SK-N-SH (cell line): ENCODE results near the gene CRIP1. TPM values are rescaled to one million over a fixed set of nuclear protein-coding genes. Genes with fewer than 3 reads are reported as not detected.

Source experiments
- CTCF ChIA-PET: fragments of 300-600, 350-600 bp; formaldehyde crosslinking; extraction: SDS; loops from one replicate; lab custom pipeline; 2021; lab: Yijun Ruan, JAX
- POLR2A ChIA-PET: fragments of 350-600 bp; sonication (Branson Sonifier 250); formaldehyde crosslinking; extraction: SDS; loops from one replicate; lab custom pipeline; 2020; ENCODE audit warnings: antibody characterized with exemption, inconsistent platforms; lab: Yijun Ruan, JAX
- DNase-seq: peaks from one replicate; pipeline ENCODE4 v3.0.0; 2012
- H2AFZ ChIP-seq: fragments of 200-600 bp; sonication (generic); 2 replicates; pipeline ENCODE4 v1.8.1; 2016; ENCODE audit warnings: antibody characterized with exemption, mild to moderate bottlenecking, low read depth
- H3F3A ChIP-seq: fragments of 200-600 bp; sonication (generic); replicated peaks from 2 replicates; pipeline ENCODE3; 2016; ENCODE audit warnings: antibody characterized with exemption, mild to moderate bottlenecking; ENCODE audit not compliant: insufficient read depth
- H3K27ac ChIP-seq, 2 experiments: fragments of 200-500 bp in 1 of 2; fragments of 200-600 bp in 1 of 2; sonication (Bioruptor generic) in 1 of 2; sonication (generic), shearing (Covaris generic) in 1 of 2; 2 replicates each; pipeline versions ENCODE4 v1.5.1 to v1.6.1; 2014 to 2016; ENCODE audit warnings: low read depth in 2 of 2, inconsistent platforms in 1 of 2, low read length in 1 of 2, mild to moderate bottlenecking in 1 of 2, mixed read lengths in 1 of 2
- H3K27me3 ChIP-seq: fragments of 200-600 bp; sonication (generic), shearing (Covaris generic); 2 replicates; pipeline ENCODE4 v1.6.1; 2016; ENCODE audit warnings: mixed run types; ENCODE audit not compliant: insufficient read depth
- H3K36me3 ChIP-seq, 2 experiments: fragments of 200-500 bp in 1 of 2; fragments of 200-600 bp in 1 of 2; sonication (Bioruptor generic) in 1 of 2; sonication (generic) in 1 of 2; replicated peaks in 1 of 2; 2 replicates each; pipeline versions ENCODE3 to v1.5.1; 2014 to 2016; ENCODE audit warnings: low read length in 1 of 2, mild to moderate bottlenecking in 1 of 2; ENCODE audit not compliant: insufficient read depth in 2 of 2, control insufficient read depth in 1 of 2
- H3K4me1 ChIP-seq, 2 experiments: fragments of 200-500 bp in 1 of 2; fragments of 200-600 bp in 1 of 2; sonication (Bioruptor generic) in 1 of 2; sonication (generic), shearing (Covaris generic) in 1 of 2; 2 replicates each; pipeline versions ENCODE4 v1.5.1 to v1.6.1; 2014 to 2016; ENCODE audit warnings: low read depth in 1 of 2, low read length in 1 of 2, mixed run types in 1 of 2; ENCODE audit not compliant: insufficient read depth in 2 of 2, control insufficient read depth in 1 of 2
- H3K4me2 ChIP-seq: fragments of 200-600 bp; sonication (generic), shearing (Covaris generic); 2 replicates; pipeline ENCODE4 v1.6.1; 2017; ENCODE audit warnings: mixed run types
- H3K4me3 ChIP-seq, 2 experiments: fragments of 200-500 bp in 1 of 2; fragments of 200-600 bp in 1 of 2; sonication (Bioruptor generic) in 1 of 2; sonication (generic), shearing (Covaris generic) in 1 of 2; 2 replicates each; pipeline versions ENCODE4 v1.5.1 to v1.8.1; 2014 to 2016; ENCODE audit warnings: low read depth in 2 of 2, inconsistent platforms in 1 of 2, low read length in 1 of 2, mild to moderate bottlenecking in 1 of 2, mixed read lengths in 1 of 2, moderate library complexity in 1 of 2
- H3K79me2 ChIP-seq: fragments of 200-600 bp; sonication (generic); 2 replicates; pipeline ENCODE4 v1.8.1; 2017; ENCODE audit warnings: mild to moderate bottlenecking; ENCODE audit not compliant: insufficient read depth
- H3K9ac ChIP-seq: fragments of 200-600 bp; sonication (generic); 2 replicates; pipeline ENCODE4 v1.6.1; 2017; ENCODE audit warnings: mixed run types
- H3K9me2 ChIP-seq: fragments of 200-600 bp; sonication (generic); 2 replicates; pipeline ENCODE4 v1.6.1; 2017; ENCODE audit warnings: mixed run types
- H3K9me3 ChIP-seq: fragments of 200-600 bp; sonication (generic); 2 replicates; pipeline ENCODE4 v1.6.1; 2017; ENCODE audit warnings: mixed run types, mild to moderate bottlenecking, moderate library complexity
- H4K20me1 ChIP-seq: fragments of 200-600 bp; sonication (generic); 2 replicates; pipeline ENCODE4 v1.6.1; 2017; ENCODE audit warnings: mild to moderate bottlenecking, mixed run types; ENCODE audit not compliant: insufficient read depth
- CTCF ChIP-seq: fragments of 200-600 bp; sonication (generic); IDR thresholded peaks from 2 replicates; pipeline ENCODE4 v1.6.1; 2017; ENCODE audit warnings: antibody characterized with exemption, mild to moderate bottlenecking, moderate library complexity
- ELF1 ChIP-seq: IDR thresholded peaks from 2 replicates; pipeline ENCODE4 v1.4.0; 2012
- GABPA ChIP-seq: IDR thresholded peaks from 2 replicates; pipeline ENCODE4 v1.4.0; 2012; ENCODE audit warnings: low read depth, mild to moderate bottlenecking
- IRF3 ChIP-seq: fragments of 150-350 bp; IDR thresholded peaks from 2 replicates; pipeline ENCODE4 v1.6.1; 2016; ENCODE audit warnings: mild to moderate bottlenecking, low read depth, low read length
- MEF2A ChIP-seq: IDR thresholded peaks from 2 replicates; pipeline ENCODE4 v1.4.0; 2012; ENCODE audit warnings: low read depth, borderline replicate concordance
- NRF1 ChIP-seq: IDR thresholded peaks from 2 replicates; pipeline ENCODE4 v1.6.1; 2012; ENCODE audit warnings: low read depth, mild to moderate bottlenecking, low read length
- RAD21 ChIP-seq: IDR thresholded peaks from 2 replicates; pipeline ENCODE4 v1.6.1; 2012; ENCODE audit warnings: mild to moderate bottlenecking, low read length
- REST ChIP-seq: IDR thresholded peaks from 2 replicates; pipeline ENCODE4 v1.6.1; 2012; ENCODE audit warnings: mild to moderate bottlenecking, low read depth, low read length, moderate library complexity
- RXRA ChIP-seq: IDR thresholded peaks from 2 replicates; pipeline ENCODE4 v1.4.0; 2012; ENCODE audit warnings: low read depth, mild to moderate bottlenecking, borderline replicate concordance
- SIN3A ChIP-seq: IDR thresholded peaks from 2 replicates; pipeline ENCODE4 v1.6.1; 2012; ENCODE audit warnings: low read depth, mild to moderate bottlenecking, low read length, moderate library complexity, borderline replicate concordance
- SMC3 ChIP-seq: IDR thresholded peaks from 2 replicates; pipeline ENCODE4 v1.6.1; 2012; ENCODE audit warnings: low read depth, low read length, improper control_type of control experiment
- USF1 ChIP-seq: IDR thresholded peaks from 2 replicates; pipeline ENCODE4 v1.4.0; 2012; ENCODE audit warnings: low read depth, borderline replicate concordance
- USF2 ChIP-seq: fragments of 150-350 bp; IDR thresholded peaks from 2 replicates; pipeline ENCODE4 v1.6.1; 2017; ENCODE audit warnings: antibody characterized with exemption, low read length, low read depth, borderline replicate concordance
- ZBTB33 ChIP-seq: IDR thresholded peaks from 2 replicates; pipeline ENCODE4 v1.4.0; 2012; ENCODE audit warnings: low read depth, borderline replicate concordance
- WGBS: methylation state at CpG from one replicate; pipeline ENCODE4 v1.1.6; 2017; ENCODE audit warnings: low lambda C conversion rate; 5-methylcytosine and 5-hydroxymethylcytosine counted together
- polyA plus RNA-seq, 3 experiments: library from polyadenylated mRNA; depleted of rRNA; stranded (reverse); fragments of >200 nt; gene quantifications; 2 replicates each; pipeline ENCODE4 v1.2.3, GENCODE V29; 2012

CRIP1 gene
- polyA plus RNA-seq, 1 of the 3 experiments (the other 2 are of a cell fraction), result 0.72 TPM

GRCh38 chr14:105493921-105494605 is 7.4 kb downstream of the CRIP1 start:
- 91% methylated on average over 6 of the region's 16 CpGs for WGBS
- DNase-seq, result no peak
- CTCF ChIA-PET, result interaction anchor here (1.8 to 5.9 kb wide), 3 partner anchors 10 to 125 kb away, joined by 5 to 135 read pairs (median 61); partner anchors contain the start of gene TMEM121
- Histone ChIP-seq H3K36me3 (no peaks in the 10 kb centered on the region), H3K9ac (no peak overlapping the region), H3F3A (no peaks in the 10 kb centered on the region), H3K27ac (no peak overlapping the region), H3K4me3 (no peak overlapping the region), H3K9me3 (no peaks in the 10 kb centered on the region), H3K27me3 (no peaks in the 10 kb centered on the region), H3K4me2 (no peak overlapping the region), H2AFZ (no peak overlapping the region)
- TF ChIP-seq USF2 (no peak), NRF1 (no peak), MEF2A (no peak), CTCF (no peak)
- TF ChIP-seq, all 33 proteins: peak for 0
- Histone ChIP-seq H4K20me1 (peaks cover 11% of the 10 kb centered on the region; the same call in 1 of the 2 replicates), H3K79me2 (peaks cover 13% of the 10 kb centered on the region; the same call in 1 of the 2 replicates), H3K9me2 (no peaks in the 10 kb centered on the region), H3K4me1 (peaks cover 5 to 16% of the 10 kb centered on the region in 2 experiments; a peak in 2 of 4 replicates)
- POLR2A ChIA-PET, result no interaction called here

GRCh38 chr14:105494606-105494929 is 7.9 kb downstream of the CRIP1 start:
- POLR2A ChIA-PET, result no interaction called here
- TF ChIP-seq REST (no peak), ZBTB33 (no peak), USF2 (no peak), ELF1 (no peak), SMC3 (no peak), SIN3A (no peak), RXRA (no peak), USF1 (no peak), RAD21 (no peak), IRF3 (no peak), GABPA (no peak)

More at GRCh38 chr14:105494606-105494929, 7.9 kb downstream of the CRIP1 start:
- CTCF ChIA-PET, result no interaction called here
- DNase-seq, result no peak
- Histone ChIP-seq H3K9me2 (no peaks in the 10 kb centered on the region), H3K36me3 (no peaks in the 10 kb centered on the region), H2AFZ (no peak overlapping the region), H3K27me3 (no peaks in the 10 kb centered on the region), H3K9me3 (no peaks in the 10 kb centered on the region), H3K9ac (no peak overlapping the region), H3K27ac (no peak overlapping the region), H3K4me2 (no peak overlapping the region), H3K79me2 (peaks cover 13% of the 10 kb centered on the region; the same call in 1 of the 2 replicates), H3K4me1 (peaks cover 5 to 11% of the 10 kb centered on the region in 2 experiments; a peak in 2 of 4 replicates), H3F3A (no peaks in the 10 kb centered on the region), H3K4me3 (no peak overlapping the region), H4K20me1 (peaks cover 11% of the 10 kb centered on the region; the same call in 1 of the 2 replicates)
- 98% methylated on average over 6 of the region's 6 CpGs for WGBS
